Gastrocnemius medialis (tissue), 4 donors: Measurements from ENCODE around the gene SUMF1.

Experiments
- CTCF ChIP-seq, 5 experiments: fragments of 450-650 bp in 3 of 5; fragments of 200-600 bp in 2 of 5; sonication (generic) in 2 of 5; IDR thresholded peaks in 4 of 5; conservative IDR thresholded peaks in 1 of 5; 1 replicate in 4 of 5; 2 replicates in 1 of 5; pipeline ENCODE4 v1.5.1; 2016 to 2019; ENCODE audit warnings: antibody characterized with exemption in 5 of 5, mild to moderate bottlenecking in 3 of 5, moderate library complexity in 3 of 5
- POLR2A ChIP-seq, 2 donors: fragments of 450-650 bp; IDR thresholded peaks; one replicate each; pipeline ENCODE4 v1.6.1; 2017; ENCODE audit warnings: antibody characterized with exemption in 2 of 2, mild to moderate bottlenecking in 2 of 2, moderate library complexity in 2 of 2

- TF ChIP-seq POLR2A (IDR thresholded peaks at IDR 0.05): no peak
- TF ChIP-seq CTCF (IDR thresholded peaks at IDR 0.05 in 4 of 5, conservative IDR thresholded peaks at IDR 0.05 in 1 of 5): no peak
Observed at GRCh38 chr3:4411833-4412232, 55.2 kb downstream of the SUMF1 start.
